H1 (cell line): Measurements from ENCODE around the gene CFL2.

ENCODE experiments used
- EZH2 ChIP-seq: fragments of 200-600 bp; sonication (generic); IDR thresholded peaks from 2 replicates; pipeline ENCODE4 v1.7.1; 2012; ENCODE audit warnings: low read depth, mild to moderate bottlenecking, moderate library complexity, low read length, inconsistent platforms; ENCODE audit not compliant: severe bottlenecking
- SIX5 ChIP-seq: IDR thresholded peaks from 2 replicates; pipeline ENCODE4 v1.6.1; 2011; ENCODE audit warnings: mild to moderate bottlenecking, low read depth, low read length
- ZNF274 ChIP-seq: IDR thresholded peaks from 2 replicates; pipeline ENCODE4 v1.7.0; 2012; ENCODE audit warnings: low read length, borderline replicate concordance; ENCODE audit errors: extremely low read depth
- TF ChIP-seq, protein P1 (sequence below), 3 experiments: IDR thresholded peaks; 1 replicate in 2 of 3; 2 replicates in 1 of 3; pipeline versions ENCODE4 v1.5.1 to v1.6.1; 2011; ENCODE audit warnings: low read length in 3 of 3, mild to moderate bottlenecking in 3 of 3, inconsistent platforms in 2 of 3, low read depth in 1 of 3, moderate library complexity in 1 of 3; ENCODE audit not compliant: insufficient read depth in 1 of 3; ENCODE audit errors: control extremely low read depth in 1 of 3
- TF ChIP-seq, protein P2 (sequence below): IDR thresholded peaks from 2 replicates; pipeline ENCODE4 v1.6.1; 2012; ENCODE audit warnings: low read length, inconsistent platforms

DNA sequence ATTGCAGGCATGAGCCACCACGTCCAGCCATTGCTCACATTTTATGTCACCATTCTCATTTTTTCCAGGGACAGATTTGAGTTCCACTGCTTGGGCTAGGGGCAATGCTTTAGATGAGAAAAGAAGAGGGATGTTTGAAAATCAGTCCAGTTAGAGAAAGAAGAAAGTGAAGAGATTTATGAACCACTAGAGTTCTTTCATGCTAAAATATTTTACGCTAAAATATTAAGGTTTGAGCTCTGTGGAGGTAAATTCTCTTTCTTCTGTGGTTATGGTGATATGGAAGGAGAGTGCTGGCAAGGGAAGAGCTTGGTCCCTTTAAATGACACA, 21.5 kb downstream of the CFL2 start:
- TF ChIP-seq, protein P1, sequence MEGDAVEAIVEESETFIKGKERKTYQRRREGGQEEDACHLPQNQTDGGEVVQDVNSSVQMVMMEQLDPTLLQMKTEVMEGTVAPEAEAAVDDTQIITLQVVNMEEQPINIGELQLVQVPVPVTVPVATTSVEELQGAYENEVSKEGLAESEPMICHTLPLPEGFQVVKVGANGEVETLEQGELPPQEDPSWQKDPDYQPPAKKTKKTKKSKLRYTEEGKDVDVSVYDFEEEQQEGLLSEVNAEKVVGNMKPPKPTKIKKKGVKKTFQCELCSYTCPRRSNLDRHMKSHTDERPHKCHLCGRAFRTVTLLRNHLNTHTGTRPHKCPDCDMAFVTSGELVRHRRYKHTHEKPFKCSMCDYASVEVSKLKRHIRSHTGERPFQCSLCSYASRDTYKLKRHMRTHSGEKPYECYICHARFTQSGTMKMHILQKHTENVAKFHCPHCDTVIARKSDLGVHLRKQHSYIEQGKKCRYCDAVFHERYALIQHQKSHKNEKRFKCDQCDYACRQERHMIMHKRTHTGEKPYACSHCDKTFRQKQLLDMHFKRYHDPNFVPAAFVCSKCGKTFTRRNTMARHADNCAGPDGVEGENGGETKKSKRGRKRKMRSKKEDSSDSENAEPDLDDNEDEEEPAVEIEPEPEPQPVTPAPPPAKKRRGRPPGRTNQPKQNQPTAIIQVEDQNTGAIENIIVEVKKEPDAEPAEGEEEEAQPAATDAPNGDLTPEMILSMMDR (IDR thresholded peaks at IDR 0.05; ENCODE audit: control extremely low read depth in 1 of 3, insufficient read depth in 1 of 3, low read depth in 1 of 3, low read length in 3 of 3): no peak
- TF ChIP-seq ZNF274 (no peak), EZH2 (no peak), SIX5 (no peak)
- TF ChIP-seq, protein P2, sequence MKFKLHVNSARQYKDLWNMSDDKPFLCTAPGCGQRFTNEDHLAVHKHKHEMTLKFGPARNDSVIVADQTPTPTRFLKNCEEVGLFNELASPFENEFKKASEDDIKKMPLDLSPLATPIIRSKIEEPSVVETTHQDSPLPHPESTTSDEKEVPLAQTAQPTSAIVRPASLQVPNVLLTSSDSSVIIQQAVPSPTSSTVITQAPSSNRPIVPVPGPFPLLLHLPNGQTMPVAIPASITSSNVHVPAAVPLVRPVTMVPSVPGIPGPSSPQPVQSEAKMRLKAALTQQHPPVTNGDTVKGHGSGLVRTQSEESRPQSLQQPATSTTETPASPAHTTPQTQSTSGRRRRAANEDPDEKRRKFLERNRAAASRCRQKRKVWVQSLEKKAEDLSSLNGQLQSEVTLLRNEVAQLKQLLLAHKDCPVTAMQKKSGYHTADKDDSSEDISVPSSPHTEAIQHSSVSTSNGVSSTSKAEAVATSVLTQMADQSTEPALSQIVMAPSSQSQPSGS: no peak
